ENCODE measurements around the gene DFFB.

The DFFB gene

DNA sequence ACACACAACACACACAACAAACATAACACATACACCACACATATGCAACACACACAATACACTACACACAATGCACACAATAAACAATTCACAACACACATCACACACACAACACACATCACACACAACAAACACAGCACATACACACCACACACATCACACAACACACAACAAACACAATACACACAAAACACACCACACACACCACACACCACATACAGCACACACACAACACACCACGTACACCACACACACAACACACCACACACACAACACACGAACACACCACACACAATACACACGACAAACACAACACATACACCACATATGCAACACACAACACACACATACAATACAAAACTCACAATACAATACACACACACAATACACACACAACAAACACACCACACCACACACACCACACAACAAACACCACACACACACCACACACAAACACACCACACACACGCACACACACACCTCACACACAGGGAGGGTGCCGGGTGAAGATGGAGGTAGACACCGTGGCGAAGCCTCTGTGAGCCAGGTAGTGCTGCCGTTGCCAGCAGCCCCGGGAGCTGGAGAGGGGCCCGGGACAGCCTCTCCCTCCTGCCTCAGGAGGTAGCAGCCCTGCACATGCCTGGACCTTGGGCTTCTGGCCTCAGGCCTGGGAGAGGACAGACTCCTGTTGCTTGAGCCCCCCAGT lies 73.2 kb downstream of the DFFB start:
- no peak for DNase-seq

DNA sequence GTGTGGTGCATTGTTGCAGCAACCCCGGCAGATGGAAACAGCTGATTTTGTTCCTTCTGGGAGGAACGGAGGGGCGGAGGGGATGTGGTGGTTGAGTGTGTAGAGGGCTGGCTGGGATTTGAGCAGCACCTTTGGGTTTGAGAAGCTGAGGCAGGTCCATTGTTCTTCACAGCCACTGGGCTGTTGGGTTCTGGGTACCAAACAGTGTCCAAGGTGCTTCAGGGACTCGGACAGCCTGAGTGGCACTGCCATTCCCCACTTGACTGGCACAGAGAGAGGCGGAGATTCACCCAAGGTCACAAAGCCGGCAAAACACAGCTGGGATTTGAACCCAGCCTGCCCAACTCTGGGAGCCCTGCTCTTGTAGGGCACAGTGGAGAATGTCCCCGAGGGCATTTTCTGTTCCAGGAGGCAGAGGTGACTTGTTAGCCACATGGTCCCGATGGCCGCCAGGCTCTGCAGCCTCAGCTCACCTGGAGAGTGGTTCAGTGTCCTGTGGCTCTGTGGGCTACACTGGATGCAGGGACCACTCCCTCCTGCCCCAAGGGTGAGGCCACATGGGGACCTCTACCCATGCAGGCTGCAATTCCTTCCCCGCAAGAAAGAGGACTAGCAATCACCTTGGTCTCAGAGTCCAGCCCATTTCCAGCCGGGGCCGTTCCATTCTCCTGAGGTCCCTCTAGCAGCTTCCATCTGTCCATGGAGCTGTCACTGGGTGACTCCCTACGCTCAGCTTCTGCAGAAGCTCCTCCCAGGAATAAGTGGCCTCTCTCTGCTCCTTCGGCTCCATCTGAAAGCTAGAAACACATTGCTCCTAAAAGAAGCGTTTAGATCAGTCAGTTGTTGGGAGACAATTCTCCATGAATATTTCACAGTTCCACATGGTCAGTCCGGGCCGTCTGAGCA lies 74.0 kb downstream of the DFFB start:
- no peak for DNase-seq

DNA sequence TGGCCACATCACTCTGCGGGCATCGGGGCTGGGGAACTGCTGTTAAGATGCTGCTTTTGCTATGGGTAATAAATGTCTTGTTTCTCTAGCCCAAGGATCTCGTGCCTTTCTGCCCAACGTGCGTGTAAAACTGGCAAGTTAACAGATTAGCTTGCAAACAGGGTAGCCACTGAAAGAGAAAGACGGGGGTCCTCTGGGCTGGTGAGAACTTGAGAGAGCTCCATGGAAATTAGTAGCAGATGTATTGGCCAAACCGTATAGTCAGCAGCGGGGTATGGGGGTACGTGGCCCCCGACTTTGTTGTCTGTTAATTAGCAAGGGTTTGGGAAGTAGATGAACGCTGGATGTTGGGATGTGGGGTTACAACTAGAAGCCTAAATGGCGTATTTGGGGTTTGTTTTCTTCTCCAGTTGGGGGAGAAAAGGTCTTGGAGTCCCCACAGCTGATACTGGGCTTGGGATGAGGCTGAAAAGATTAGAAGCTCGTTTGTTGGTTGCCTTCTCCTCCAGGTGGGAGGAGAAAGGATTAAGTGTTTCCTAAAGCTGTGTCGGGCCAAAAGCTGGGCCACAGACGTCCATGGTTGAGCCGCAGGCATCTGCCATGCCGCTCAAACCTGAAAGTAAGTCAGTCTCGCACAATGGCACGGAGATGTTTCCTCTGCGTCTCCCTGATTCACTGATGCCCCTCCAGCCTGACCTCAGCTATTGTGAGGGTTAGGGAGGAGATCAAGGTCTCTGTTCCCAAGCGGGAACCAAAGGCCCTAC lies 75.1 kb downstream of the DFFB start:
- DNase-seq, result no peak

Measured in right hindlimb (tissue), 1 donor.